ENCODE results near the gene ADORA2A.

ADORA2A gene

GRCh38 chr22:24413736-24414385 is 13.5 kb upstream of the ADORA2A start:
- TF ChIP-seq FOXP2 (optimal IDR thresholded peaks at IDR 0.05; ENCODE audit: borderline replicate concordance, extremely low read depth, extremely low read length, insufficient read depth) (no peak), POLR2AphosphoS5 (IDR thresholded peaks at IDR 0.05; ENCODE audit: low read depth, low read length) (no peak)

- TF ChIP-seq REST (IDR thresholded peaks at IDR 0.05; ENCODE audit: insufficient read depth in 1 of 2, low read depth in 2 of 2, low read length in 2 of 2), result no peak
- TF ChIP-seq FOXP2 (optimal IDR thresholded peaks at IDR 0.05; ENCODE audit: borderline replicate concordance, extremely low read depth, extremely low read length, insufficient read depth), result no peak
- TF ChIP-seq SIN3A (IDR thresholded peaks at IDR 0.05; ENCODE audit: borderline replicate concordance, insufficient read depth, low read length), result no peak
These were observed 12.9 kb upstream of the ADORA2A start for GRCh38 chr22:24414523-24414922.

- TF ChIP-seq TAF1 (IDR thresholded peaks at IDR 0.05; ENCODE audit: borderline replicate concordance, insufficient read depth, low read length) (no peak), FOXP2 (optimal IDR thresholded peaks at IDR 0.05; ENCODE audit: borderline replicate concordance, extremely low read depth, extremely low read length, insufficient read depth) (no peak), SIN3A (IDR thresholded peaks at IDR 0.05; ENCODE audit: borderline replicate concordance, insufficient read depth, low read length) (no peak), POLR2AphosphoS5 (IDR thresholded peaks at IDR 0.05; ENCODE audit: low read depth, low read length) (no peak), REST (IDR thresholded peaks at IDR 0.05; ENCODE audit: insufficient read depth in 1 of 2, low read depth in 2 of 2, low read length in 2 of 2) (no peak)
These were observed 12.1 kb upstream of the ADORA2A start for GRCh38 chr22:24414984-24415945.

GRCh38 chr22:24416095-24416494 is 11.3 kb upstream of the ADORA2A start:
- TF ChIP-seq REST (IDR thresholded peaks at IDR 0.05; ENCODE audit: insufficient read depth in 1 of 2, low read depth in 2 of 2, low read length in 2 of 2), result no peak

- TF ChIP-seq TAF1 (IDR thresholded peaks at IDR 0.05; ENCODE audit: borderline replicate concordance, insufficient read depth, low read length) (no peak), SIN3A (IDR thresholded peaks at IDR 0.05; ENCODE audit: borderline replicate concordance, insufficient read depth, low read length) (no peak), POLR2AphosphoS5 (IDR thresholded peaks at IDR 0.05; ENCODE audit: low read depth, low read length) (no peak), FOXP2 (optimal IDR thresholded peaks at IDR 0.05; ENCODE audit: borderline replicate concordance, extremely low read depth, extremely low read length, insufficient read depth) (no peak), REST (IDR thresholded peaks at IDR 0.05; ENCODE audit: insufficient read depth in 1 of 2, low read depth in 2 of 2, low read length in 2 of 2) (no peak)
These were observed 10.8 kb upstream of the ADORA2A start for GRCh38 chr22:24416611-24417010.

All from PFSK-1 (cell line).